ENCODE measurements around the gene HAL.

DNA sequence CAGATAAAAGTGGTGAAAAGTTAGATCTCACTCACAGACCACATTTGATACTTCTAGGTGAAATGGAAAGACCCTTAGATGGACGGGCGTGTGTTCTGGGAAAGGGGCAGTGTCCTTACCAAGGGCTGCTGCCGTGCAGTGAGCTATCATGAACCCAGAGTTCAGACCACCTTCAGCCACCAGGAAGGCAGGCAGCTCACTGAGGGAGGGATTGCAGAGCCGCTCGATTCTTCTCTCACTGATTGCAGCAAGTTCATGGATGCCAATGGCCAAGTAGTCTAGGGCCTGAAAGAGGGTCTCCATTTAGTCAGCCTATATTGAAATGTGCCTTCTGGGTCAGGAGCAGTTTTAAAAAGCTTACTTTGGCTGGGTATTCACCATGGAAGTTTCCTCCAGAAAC is 15.7 kb downstream of the HAL start:
- TF ChIP-seq, protein P1, sequence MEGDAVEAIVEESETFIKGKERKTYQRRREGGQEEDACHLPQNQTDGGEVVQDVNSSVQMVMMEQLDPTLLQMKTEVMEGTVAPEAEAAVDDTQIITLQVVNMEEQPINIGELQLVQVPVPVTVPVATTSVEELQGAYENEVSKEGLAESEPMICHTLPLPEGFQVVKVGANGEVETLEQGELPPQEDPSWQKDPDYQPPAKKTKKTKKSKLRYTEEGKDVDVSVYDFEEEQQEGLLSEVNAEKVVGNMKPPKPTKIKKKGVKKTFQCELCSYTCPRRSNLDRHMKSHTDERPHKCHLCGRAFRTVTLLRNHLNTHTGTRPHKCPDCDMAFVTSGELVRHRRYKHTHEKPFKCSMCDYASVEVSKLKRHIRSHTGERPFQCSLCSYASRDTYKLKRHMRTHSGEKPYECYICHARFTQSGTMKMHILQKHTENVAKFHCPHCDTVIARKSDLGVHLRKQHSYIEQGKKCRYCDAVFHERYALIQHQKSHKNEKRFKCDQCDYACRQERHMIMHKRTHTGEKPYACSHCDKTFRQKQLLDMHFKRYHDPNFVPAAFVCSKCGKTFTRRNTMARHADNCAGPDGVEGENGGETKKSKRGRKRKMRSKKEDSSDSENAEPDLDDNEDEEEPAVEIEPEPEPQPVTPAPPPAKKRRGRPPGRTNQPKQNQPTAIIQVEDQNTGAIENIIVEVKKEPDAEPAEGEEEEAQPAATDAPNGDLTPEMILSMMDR (IDR thresholded peaks at IDR 0.05; ENCODE audit: borderline replicate concordance, extremely low read depth, low read length, poor library complexity, severe bottlenecking), result no peak
- TF ChIP-seq EZH2 (IDR thresholded peaks at IDR 0.05; ENCODE audit: borderline replicate concordance, low read depth, low read length, severe bottlenecking), result no peak

Measured in DND-41 (cell line).